NCI-H774 (cell line): Measurements from ENCODE around the gene KCNJ14.

Experiments used
- DNase-seq: peaks from one replicate; lab custom pipeline; 2025; lab: John Stamatoyannopoulos, UW

Gene KCNJ14

DNA sequence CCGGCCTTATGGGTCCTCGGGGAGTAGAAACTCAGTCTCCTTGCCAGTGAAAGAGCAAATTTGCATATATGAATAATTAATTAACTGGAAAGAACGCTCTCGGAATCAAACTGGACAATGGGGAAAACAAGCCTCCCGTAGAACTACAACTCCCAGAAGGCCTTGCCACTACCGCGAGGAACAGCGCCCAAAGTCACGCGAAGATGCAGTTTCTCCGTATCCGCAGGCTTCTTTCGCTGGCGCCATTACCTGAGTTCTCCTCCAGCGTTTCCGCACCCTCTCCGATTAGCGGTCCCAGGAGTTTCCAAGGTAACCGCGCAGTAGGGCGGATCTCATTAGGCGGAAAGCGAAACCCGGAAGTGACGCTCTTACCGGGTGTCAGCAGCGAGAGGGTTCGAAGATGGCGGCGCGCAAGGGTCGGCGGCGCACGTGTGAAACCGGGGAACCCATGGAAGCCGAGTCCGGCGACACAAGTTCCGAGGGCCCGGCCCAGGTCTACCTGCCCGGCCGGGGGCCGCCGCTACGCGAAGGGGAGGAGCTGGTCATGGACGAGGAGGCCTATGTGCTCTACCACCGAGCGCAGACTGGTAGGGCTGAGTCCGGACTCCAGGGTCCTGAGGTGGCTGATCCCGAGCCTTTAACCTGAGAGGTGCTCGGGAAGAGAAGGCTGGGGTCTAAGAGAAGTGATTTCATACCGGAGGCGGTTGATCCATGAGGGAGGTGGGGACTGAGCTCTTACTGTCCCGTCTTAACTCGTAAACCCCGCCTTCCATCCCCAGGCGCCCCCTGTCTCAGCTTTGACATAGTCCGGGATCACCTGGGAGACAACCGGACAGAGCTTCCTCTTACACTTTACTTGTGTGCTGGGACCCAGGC, 9.5 kb upstream of the KCNJ14 start, which contains the start of gene GRWD1:
Gene GRWD1, plus strand, starts transcription at position 378 of the 876 bp plus-strand sequence. Its CDS starts 23 bp downstream, at position 401.
- DNase-seq = peak; percentile 97

GRCh38 chr19:48446579-48446978, 8.8 kb upstream of the KCNJ14 start:
- no peak for DNase-seq

GRCh38 chr19:48448563-48448962, 6.8 kb upstream of the KCNJ14 start:
- no peak for DNase-seq

GRCh38 chr19:48450441-48450840, 4.9 kb upstream of the KCNJ14 start:
- DNase-seq = no peak

DNA sequence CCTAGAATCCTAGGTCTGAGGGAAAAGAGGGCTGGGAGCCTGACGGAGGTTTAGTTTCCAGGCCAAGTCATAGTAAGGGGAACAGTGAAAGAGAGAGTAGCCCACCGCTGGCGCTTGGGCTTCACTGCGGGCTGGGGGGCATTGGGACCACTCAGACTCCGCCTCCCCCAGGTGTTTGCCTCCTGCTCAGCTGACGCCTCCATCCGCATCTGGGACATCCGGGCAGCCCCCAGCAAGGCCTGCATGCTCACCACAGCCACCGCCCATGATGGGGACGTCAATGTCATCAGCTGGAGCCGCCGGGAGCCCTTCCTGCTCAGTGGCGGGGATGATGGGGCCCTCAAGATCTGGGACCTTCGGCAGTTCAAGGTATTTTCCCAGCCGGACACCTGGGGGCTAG, 4.5 kb upstream of the KCNJ14 start:
- no peak for DNase-seq

DNA sequence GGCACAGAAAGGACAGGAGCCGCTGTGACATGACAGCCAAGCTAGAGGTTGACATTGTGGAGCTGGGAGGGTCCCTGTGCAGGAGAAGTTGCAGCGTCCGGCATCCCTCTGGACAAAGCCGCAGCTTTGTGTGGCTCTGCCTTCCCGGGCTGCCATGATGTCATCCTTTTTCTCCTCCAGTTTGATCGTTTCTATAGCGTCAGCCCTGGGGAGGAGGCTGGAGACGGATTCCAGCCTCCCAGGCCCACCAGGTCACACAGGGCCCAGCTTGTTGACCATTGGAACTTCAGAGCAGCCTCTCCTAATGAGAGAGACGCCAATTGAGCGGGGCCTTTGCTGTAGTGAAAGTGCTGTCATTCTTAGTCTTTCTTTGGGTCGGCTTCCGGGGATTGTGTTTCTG, 3.8 kb upstream of the KCNJ14 start:
- no peak for DNase-seq

DNA sequence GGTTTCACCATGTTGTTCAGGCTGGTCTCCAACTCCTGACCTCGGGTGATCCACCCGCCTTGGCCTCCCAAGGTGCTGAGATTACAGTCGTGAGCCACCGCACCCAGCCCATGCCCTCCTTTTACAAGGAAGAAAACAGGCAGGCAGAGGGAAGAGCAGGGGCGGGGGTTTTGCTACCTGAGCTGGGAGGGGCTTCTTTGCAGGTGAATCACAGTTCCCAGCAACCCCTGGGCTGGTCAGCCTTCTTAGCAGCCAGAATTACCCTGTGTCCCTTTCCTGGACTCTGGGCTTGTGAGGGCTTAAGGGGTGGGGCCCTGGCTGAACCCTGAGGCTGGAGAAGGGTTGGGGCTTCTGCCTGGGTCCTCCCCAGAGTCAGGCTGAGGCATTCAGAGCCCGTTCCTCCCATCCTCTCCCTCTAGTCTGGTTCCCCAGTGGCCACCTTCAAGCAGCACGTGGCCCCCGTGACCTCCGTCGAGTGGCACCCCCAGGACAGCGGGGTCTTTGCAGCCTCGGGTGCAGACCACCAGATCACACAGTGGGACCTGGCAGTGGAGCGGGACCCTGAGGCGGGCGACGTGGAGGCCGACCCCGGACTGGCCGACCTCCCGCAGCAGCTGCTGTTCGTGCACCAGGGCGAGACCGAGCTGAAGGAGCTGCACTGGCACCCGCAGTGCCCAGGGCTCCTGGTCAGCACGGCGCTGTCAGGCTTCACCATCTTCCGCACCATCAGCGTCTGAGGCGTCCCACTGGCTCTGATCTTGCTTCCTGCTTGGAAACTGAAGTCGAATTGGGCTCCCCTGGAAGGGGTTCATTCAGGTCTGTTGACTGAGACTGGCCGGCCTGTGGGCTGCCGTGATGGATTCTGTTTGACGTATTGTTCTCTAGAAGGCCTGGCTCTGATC, 2.8 kb upstream of the KCNJ14 start:
- no peak for DNase-seq

DNA sequence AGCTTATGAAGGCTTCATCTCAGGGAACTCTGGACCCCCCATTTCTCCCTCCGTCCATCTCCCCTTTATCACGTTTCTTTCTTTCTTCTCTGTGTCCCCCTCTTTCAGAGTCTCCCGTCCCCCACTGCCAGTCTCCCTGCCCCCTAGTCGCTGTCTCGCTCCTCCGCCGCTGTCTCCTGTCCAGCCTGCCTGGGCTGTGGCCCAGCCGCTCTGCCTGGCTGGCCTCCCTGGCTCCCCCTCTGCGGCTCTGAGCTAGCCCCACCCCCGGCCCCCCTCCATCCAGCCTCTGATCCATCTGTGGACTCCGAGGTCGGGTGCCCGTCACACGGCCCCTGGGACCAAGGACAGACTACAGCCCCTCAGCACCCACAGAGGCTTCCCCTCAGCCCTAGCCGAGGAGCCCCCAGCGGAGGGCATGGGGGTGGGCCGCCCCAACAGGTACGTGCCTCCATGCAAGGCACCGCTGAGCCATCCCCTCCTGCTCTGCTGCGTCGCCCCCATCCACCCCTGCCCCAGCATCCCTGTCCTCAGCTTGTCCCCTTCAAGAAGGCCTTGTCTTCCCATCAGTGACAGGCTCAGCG, 1.1 kb upstream of the KCNJ14 start:
- DNase-seq = no peak

GRCh38 chr19:48455908-48456562, 661 bp downstream of the KCNJ14 start:
- DNase-seq = no peak

DNA sequence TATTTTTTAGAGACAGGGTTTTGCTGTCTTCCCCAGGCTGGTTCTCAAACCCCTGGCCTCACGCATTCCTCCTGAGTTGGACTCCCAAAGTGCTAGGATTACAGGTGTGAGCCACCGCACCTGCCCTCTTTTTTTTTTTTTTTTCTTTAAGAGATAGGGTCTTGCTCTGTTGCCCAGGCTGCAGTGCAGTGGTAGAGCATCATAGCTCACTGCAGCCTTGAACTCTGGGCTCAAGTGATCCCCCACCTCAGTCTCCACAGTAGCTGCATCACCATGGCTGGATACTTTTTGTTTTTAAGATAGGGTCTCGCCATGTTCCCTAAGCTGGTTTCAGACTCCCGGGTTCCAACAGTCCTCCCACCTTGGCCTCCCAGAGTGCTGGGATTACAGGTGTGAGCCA, 1.5 kb downstream of the KCNJ14 start:
- no peak for DNase-seq

GRCh38 chr19:48458016-48458415, 2.6 kb downstream of the KCNJ14 start:
- DNase-seq = no peak

DNA sequence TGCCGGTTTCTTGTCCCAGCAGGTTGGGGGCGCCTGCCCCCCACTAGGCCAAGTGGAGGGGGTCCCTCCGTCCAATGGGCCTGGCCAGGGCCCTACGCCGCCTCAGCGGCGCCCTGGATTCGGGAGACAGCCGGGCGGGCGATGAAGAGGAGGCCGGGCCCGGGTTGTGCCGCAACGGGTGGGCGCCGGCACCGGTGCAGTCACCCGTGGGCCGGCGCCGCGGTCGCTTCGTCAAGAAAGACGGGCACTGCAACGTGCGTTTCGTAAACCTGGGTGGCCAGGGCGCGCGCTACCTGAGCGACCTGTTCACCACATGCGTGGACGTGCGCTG, 6.2 kb downstream of the KCNJ14 start:
- DNase-seq = no peak

GRCh38 chr19:48461982-48462655, 6.7 kb downstream of the KCNJ14 start:
- DNase-seq = no peak

- no peak for DNase-seq
These were observed 9.8 kb downstream of the KCNJ14 start for GRCh38 chr19:48465215-48465614.

DNA sequence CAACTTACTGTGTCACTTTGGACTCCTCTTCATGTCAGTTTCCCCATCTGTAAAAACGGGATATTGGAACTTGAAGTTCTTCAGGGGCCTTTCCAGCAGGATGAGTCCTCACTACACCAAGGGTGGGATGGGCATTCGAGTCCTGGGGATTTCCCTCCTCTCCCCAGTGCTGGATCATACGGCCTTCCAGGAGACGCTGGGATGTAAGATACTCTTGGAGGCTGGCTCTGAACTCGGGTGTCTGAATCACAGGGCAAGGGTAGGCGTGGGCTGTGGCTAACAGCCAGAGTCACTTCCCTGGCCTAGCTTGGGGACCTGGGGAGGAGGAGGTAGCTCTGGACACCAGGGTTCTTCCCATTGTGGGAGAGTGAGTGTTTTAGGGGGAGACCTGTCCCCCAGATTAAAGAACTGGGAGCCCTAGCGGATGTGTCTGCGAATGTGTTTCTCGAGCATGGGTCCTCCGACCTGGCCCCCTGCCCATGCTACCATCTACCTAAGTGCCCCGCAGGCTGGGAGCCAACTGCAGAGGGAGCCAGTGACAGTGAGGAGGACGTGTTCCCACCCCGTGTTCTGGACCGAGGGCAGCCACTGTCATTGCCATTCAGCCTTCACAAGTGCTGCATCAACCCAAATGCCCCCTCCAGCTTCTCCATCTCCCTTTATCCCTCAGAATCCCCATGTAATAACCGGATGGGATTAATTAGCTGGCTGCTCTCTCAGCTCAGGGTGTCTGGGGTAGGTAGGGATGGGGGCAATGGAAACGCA, 11.4 kb downstream of the KCNJ14 start:
- no peak for DNase-seq

GRCh38 chr19:48468772-48469288, 13.5 kb downstream of the KCNJ14 start:
- peak; percentile 100 for DNase-seq

DNA sequence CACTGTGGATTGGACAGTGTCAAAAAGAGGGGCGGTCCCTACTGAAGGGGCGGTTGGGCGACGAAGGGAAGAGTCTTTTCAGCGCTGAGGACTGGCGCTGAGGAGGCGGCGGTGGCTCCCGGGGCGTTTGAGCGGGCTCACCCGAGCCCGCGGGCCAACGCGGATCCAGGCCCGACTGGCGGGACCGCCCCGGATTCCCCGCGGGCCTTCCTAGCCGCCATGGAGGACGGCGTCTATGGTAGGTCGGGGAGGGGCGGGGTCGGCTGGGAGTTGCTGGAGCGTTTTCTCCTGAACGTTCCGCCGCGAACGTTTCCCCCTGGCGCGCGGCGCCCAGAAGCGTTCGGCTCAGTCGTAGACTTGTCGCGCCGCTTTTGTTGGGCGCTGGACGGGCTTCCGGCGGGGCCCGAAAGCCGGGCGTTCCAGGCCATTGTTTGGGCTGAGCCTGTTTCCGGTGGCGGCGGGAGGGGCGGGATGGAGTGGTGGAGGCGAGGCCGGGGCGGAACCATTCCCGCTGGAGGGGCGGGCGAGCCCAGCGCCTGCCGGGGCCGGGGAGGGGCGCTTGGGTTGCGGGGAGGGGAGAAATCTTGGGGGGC, 14.0 kb downstream of the KCNJ14 start, which contains the start of gene CYTH2:
Gene CYTH2, plus strand, starts transcription at position 81 of the 593 bp plus-strand sequence. Its CDS starts 139 bp downstream, at position 220.
- DNase-seq = peak; percentile 80

DNA sequence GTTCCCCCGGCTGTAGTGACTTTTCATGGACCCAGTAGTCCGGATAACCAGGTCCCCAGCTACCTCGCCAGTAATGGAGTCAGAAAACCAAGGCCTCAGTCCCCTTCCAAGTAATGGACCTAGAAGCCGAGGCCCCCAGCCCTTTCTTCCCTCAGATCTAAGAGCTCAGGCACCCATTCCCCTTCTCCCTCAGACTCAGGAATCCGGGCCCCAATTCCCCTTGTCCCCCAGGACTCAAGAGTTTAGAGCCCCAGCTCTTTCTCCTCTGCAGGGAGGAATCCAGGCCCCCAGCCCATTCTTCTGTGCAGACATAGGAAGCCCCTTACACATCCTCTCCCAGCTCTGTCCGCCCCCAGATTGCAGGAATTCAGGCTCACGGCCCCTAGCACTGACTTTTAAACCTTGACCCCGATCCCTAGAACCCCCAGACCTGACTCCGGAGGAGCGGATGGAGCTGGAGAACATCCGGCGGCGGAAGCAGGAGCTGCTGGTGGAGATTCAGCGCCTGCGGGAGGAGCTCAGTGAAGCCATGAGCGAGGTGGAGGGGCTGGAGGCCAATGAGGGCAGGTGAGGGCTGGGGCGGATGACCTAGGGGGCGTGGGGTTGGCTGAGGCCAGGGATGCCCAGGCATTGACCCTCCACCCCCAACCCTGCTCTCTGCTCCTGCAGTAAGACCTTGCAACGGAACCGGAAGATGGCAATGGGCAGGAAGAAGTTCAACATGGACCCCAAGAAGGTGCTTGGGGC, 14.7 kb downstream of the KCNJ14 start:
- no peak for DNase-seq

DNA sequence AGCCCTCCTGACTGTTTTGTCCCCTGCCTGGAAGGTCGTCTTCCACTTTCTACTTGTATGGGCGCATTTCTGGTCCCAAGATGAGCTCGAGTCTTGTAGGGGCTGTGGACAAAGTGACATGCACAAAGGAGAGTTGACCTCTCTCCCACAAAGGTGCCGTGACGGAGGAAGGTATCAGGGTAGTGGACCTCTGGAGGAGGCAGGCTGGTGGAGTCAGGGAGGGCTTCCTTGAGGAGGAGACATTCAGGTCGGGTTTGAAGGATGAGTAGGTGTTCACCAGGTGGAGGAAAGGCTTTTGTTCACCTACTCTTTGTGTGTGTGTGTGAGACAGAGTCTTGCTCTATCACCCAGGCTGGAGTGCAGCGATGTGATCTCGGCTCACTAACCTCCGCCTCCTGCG, 15.5 kb downstream of the KCNJ14 start:
- DNase-seq = no peak
